RWPE2 (cell line): Measurements from ENCODE around the gene PGS1.
A peak's percentile ranks its signal among the peaks of the same experiment; 100 is the strongest.

Experiments
- ATAC-seq: fragments of 200-7000 bp; cut with Tn5 transposase; 3 replicates; pipeline ENCODE4 v1.9.1; 2021; ENCODE audit warnings: low read depth
- DNase-seq: peaks from one replicate; pipeline ENCODE4 v3.0.0-alpha.2; 2020; ENCODE audit warnings: low spot score
- H3K27ac ChIP-seq: fragments of 450-650 bp; 2 replicates; pipeline ENCODE4 v1.5.1; 2017; ENCODE audit warnings: mild to moderate bottlenecking; ENCODE audit not compliant: poor library complexity, severe bottlenecking
- H3K27me3 ChIP-seq: fragments of 250-450 bp; sonication (Bioruptor Pico); 2 replicates; pipeline ENCODE4 v1.5.1; 2021; ENCODE audit warnings: mild to moderate bottlenecking, moderate library complexity; ENCODE audit not compliant: insufficient read depth, poor library complexity, severe bottlenecking
- H3K36me3 ChIP-seq: fragments of 250-450 bp; sonication (Bioruptor Pico); 2 replicates; pipeline ENCODE4 v1.5.1; 2020; ENCODE audit warnings: low read depth, mild to moderate bottlenecking, moderate library complexity
- H3K4me1 ChIP-seq: fragments of 250-450 bp; sonication (Bioruptor Pico); 2 replicates; pipeline ENCODE4 v1.5.1; 2021; ENCODE audit warnings: mild to moderate bottlenecking, moderate library complexity; ENCODE audit not compliant: insufficient read depth, poor library complexity, severe bottlenecking
- H3K4me3 ChIP-seq: fragments of 250-450 bp; sonication (Bioruptor Pico); 2 replicates; pipeline ENCODE4 v1.5.1; 2021; ENCODE audit warnings: mild to moderate bottlenecking, moderate library complexity; ENCODE audit not compliant: severe bottlenecking
- H3K9me3 ChIP-seq: fragments of 250-450 bp; sonication (Bioruptor Pico); 2 replicates; pipeline ENCODE4 v1.5.1; 2021; ENCODE audit warnings: mild to moderate bottlenecking, moderate library complexity; ENCODE audit not compliant: severe bottlenecking
- TF ChIP-seq, protein P1 (sequence below): fragments of 450-650 bp; IDR thresholded peaks from one replicate; pipeline ENCODE4 v1.5.1; 2017; ENCODE audit warnings: mild to moderate bottlenecking, moderate library complexity; ENCODE audit not compliant: poor library complexity, severe bottlenecking

Gene PGS1

DNA sequence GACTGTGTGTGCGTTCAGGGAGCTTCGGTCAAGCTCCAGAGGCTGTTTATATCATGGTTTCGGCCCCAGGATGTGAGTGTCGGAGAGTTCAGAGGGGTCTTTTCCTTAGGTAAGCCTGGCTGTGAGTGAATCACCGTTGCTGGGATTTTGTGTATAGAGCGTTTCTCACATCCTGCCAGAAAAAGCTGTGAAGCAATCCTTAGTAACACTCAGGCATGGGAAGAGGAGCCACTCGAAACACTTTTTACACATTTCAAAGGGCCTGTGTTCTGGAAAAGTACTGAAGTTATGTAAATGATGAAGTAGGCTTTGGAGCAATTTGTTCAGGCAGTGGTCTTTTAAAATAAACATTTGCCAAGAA, 662 bp downstream of the PGS1 start:
- H3K4me1 ChIP-seq = peaks cover 57% of the 10 kb centered on the region
- peak overlapping the region; percentile 95 for H3K4me3 ChIP-seq
- peak overlapping the region; percentile 87 for H3K27ac ChIP-seq
- ATAC-seq (peak; percentile 46), DNase-seq (no peak)
- H3K9me3 ChIP-seq = no peaks in the 10 kb centered on the region
- TF ChIP-seq, protein P1, sequence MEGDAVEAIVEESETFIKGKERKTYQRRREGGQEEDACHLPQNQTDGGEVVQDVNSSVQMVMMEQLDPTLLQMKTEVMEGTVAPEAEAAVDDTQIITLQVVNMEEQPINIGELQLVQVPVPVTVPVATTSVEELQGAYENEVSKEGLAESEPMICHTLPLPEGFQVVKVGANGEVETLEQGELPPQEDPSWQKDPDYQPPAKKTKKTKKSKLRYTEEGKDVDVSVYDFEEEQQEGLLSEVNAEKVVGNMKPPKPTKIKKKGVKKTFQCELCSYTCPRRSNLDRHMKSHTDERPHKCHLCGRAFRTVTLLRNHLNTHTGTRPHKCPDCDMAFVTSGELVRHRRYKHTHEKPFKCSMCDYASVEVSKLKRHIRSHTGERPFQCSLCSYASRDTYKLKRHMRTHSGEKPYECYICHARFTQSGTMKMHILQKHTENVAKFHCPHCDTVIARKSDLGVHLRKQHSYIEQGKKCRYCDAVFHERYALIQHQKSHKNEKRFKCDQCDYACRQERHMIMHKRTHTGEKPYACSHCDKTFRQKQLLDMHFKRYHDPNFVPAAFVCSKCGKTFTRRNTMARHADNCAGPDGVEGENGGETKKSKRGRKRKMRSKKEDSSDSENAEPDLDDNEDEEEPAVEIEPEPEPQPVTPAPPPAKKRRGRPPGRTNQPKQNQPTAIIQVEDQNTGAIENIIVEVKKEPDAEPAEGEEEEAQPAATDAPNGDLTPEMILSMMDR = no peak
- H3K36me3 ChIP-seq = peaks cover 13% of the 10 kb centered on the region
- H3K27me3 ChIP-seq = no peaks in the 10 kb centered on the region

DNA sequence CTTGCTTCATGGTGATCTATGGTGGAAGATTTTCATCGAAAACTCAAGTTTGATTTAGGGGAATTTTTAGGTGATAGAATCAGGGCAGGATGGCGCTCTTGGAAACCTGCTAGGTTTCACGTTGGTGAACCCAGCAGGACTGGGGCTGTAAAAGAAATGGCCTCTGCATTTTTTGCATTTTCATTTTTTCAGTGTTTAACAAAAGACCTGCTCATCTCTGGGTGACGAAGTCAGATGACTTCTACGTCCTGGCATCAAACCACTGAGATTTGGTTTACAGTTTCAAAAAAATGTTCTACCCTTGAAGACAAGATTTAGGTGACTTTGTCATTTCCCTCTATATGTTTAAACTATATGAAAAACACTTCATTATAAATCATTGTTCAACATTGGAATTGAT, 1.9 kb downstream of the PGS1 start:
- Histone ChIP-seq H3K36me3 (peaks cover 17% of the 10 kb centered on the region), H3K4me3 (no peak overlapping the region), H3K27ac (no peak overlapping the region), H3K4me1 (peaks cover 57% of the 10 kb centered on the region), H3K27me3 (no peaks in the 10 kb centered on the region), H3K9me3 (no peaks in the 10 kb centered on the region)
- DNase-seq (no peak), ATAC-seq (no peak)
- TF ChIP-seq, protein P1 = no peak

DNA sequence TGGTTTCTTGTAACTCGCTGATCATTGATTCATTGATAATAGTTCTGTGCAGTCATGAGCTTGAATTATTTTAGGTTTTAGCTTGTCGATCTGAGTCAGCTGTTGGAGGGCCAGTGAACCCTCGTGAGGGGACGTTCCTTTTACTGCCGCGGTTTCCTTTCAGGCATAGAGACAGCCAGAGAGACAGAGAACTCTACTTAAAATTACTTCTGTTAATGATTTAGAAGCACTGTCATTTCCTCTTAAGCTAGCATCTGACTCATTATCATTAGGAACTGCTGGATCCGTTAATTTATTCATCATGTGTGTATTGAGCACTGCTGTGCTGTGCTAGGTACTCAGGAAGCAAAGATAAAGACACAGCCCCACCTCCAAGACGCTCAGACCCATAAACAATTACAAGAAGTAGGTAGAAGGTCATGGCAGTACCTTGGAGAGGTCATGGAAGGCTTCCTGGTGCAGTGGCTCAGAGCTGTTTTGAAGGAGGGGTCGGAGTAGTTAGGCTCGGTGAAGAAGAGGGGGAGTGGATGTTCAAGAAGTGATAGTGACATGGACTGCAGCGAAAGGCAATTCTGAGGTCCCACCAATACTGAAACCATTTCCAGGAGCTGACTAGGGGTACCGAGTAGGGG, 3.3 kb downstream of the PGS1 start:
- no peak for DNase-seq
- TF ChIP-seq, protein P1 = no peak
- Histone ChIP-seq H3K27ac (peak overlapping the region; percentile 5), H3K9me3 (no peaks in the 10 kb centered on the region), H3K4me3 (no peak overlapping the region), H3K4me1 (peaks cover 56% of the 10 kb centered on the region), H3K36me3 (peaks cover 17% of the 10 kb centered on the region), H3K27me3 (no peaks in the 10 kb centered on the region)
- no peak for ATAC-seq

DNA sequence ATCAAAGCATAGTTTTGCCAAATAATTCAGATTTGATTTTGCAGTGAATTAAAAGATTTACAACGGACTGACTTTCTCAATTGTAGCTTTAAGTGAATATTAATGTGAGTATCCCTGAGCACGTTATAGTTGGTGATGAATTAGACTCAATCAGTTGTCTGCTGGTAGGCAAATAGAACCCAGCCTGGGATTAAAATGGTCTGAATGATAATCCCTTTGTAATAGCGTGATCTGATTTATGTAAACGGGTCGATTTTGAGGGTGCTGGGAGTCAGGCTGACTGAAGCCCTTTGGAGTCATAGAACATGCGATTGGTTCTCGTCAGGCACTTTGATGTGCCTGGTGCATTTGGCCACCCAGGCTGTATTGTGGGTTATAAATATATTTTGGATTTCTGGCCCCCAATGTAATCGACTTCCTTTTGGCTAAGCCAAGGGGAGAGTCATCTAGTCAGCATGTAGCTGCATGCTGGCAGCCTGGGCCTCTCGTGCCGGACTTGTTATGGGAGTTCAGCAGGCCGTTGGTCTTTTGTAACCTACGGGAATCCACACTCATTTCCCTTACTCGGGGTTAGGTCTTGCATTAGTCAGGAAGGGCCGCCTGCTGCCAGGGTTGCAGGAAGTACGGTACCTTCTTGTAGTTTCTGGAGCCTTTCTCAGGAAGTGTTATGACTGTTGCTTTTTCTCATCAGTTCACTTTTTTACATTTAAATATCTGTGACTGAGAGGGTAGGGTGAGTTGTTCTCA, 5.4 kb downstream of the PGS1 start:
- peaks cover 17% of the 10 kb centered on the region for H3K36me3 ChIP-seq
- H3K4me1 ChIP-seq = peaks cover 51% of the 10 kb centered on the region
- no peak overlapping the region for H3K4me3 ChIP-seq
- TF ChIP-seq, protein P1 = peak; percentile 6
- ATAC-seq = peak; percentile 95
- peak overlapping the region; percentile 87 for H3K27ac ChIP-seq
- H3K9me3 ChIP-seq = no peaks in the 10 kb centered on the region
- no peaks in the 10 kb centered on the region for H3K27me3 ChIP-seq
- peak; percentile 98 for DNase-seq
